NCI-H774 (cell line): ENCODE measurements around the gene NIT2.

Experiments
- DNase-seq: peaks from one replicate; lab custom pipeline; 2025; lab: John Stamatoyannopoulos, UW

Gene NIT2

DNA sequence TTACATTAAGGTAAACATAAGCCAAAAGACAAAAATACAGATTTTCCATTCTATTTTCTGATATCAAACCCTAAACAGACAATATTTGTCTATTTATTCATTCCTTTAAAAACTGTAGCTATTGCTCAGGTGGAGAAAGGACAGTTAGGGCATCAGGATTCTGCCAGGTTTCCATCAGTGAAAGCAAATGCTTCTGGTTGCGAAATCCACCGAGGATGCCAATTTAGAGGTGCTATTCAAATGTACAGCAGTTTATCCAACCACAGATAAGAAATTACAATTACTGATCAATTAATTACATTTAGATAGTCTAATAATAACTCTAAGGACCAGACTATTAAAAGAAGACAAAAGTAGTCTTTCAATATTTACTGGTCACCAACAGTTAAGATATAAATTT lies 62.4 kb downstream of the NIT2 start:
- DNase-seq: no peak

DNA sequence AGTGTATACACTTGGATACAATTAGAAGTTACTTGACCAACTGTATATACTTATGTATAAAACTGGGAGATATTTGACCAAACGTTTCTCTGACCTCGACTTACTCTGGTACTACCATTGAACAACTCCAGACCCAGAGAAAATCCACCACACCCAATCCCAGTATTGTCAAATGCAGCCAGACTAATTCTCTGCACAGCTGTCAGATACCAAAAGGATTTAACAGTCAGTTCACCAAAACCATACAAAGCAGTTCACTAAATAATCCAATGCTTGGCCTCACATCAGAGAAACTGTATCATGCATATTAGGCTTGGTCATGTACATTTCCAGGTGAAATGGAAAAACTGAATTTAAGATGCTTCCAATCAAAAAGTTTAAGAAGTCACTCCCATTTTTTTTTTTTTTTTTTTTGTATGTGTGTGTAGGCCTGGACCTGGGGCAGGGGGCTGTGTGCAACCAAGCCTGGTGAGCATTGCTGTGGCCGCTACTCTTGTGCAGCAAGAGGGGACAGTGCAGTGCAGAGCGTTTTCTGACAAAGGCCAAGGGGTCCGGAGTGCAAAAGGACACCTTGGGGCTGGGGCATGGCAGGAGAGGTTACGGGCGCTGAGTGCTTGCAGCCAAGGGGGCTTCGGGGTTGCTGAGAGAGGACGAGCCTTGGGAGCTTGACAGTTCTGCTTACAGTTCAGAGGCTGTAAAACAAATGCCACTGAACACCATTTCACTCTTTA lies 64.9 kb downstream of the NIT2 start:
- no peak for DNase-seq

- DNase-seq: no peak
These were observed 65.8 kb downstream of the NIT2 start for GRCh38 chr3:100400419-100400779.

GRCh38 chr3:100400780-100401673 lies 66.5 kb downstream of the NIT2 start, which contains the start of the genes LNP1 and TOMM70:
TSS of gene LNP1 (plus strand) at chr3:100401539. CDS start at chr3:100429730, 28,191 bp downstream.
TSS of gene TOMM70 (minus strand) at chr3:100401089. CDS start at chr3:100400949, 140 bp downstream.
- DNase-seq: peak; percentile 97

DNA sequence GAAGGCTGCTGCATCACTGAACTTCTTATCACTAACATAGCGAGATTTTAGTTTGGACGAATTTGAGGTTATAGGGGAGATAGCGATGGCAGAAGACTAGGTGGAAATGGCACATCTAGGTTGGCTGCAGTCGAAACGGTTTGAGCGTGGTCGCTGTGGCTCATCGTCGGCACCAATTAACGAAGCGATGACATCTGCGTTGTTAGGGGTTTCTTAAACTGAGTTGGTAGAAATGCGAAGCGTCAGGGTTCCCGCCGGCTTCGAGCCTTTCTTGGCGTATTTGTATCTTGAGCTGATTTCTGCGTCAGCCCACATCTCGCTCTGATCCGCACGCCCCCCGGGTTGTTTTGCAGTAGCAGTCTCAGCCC lies 67.1 kb downstream of the NIT2 start:
- DNase-seq: no peak

DNA sequence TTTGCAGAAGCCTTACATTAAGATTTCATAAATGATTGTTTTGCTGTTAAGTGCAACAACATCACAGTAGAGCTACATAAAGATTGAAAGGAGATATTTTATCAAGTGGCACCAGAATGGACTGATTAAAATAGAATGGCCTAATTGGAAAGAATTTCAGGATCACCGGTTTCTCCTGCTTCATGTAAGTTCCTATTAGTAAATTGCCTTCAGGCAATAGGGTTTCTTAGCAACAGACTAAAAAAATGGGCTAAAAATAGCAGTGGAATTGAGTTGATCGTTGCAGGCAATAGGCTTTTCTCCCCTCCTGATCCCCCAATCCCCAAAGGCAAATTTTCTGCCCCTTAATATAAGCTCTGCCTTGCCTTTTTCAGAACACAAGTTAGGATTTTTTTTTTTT lies 67.7 kb downstream of the NIT2 start:
- peak; percentile 13 for DNase-seq

- no peak for DNase-seq
These were observed 68.3 kb downstream of the NIT2 start for GRCh38 chr3:100402891-100403290.

GRCh38 chr3:100403362-100404249 lies 69.0 kb downstream of the NIT2 start:
- DNase-seq: no peak

- no peak for DNase-seq
These were observed 69.6 kb downstream of the NIT2 start for GRCh38 chr3:100404250-100404548.

- no peak for DNase-seq
These were observed 72.6 kb downstream of the NIT2 start for GRCh38 chr3:100407164-100407563.

- no peak for DNase-seq
These were observed 73.5 kb downstream of the NIT2 start for GRCh38 chr3:100407977-100408532.
